Measurements from ENCODE around the gene STAG3.
A peak's percentile ranks its signal among the peaks of the same experiment; 100 is the strongest.
"Not testable (repeated sequence)": the region's sequence is repeated elsewhere in the genome, so short reads cannot be mapped to it uniquely, and the experiment has no call there.

Gene STAG3

DNA sequence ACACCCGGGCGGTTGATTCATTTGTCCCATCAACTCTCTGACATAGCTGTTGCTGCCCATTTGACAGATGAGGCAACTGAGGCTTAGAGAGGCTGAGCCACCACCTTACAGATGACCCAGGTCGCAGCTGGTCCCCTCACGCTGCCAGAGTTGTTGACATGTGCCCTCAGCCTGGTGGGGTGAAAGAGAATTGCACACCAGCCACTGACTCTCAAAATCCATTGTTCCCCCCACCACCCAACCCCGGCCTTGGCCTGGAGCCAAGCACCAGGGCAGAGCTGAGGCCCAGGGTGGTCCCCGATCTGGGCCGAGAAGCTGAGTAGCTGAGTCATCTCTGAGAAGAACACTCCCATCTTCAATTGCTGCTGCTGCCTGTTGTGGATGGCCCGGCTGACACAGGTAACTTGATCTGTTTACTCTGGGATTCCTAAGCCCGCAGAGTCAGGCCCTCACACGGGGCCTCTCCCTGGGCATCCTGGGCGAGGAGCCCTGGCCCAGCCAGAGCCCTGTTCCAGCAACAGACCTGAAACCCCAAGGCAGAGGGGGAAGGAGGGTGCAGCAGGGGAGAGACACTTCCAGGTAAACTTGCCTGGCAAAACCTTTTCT is 69.5 kb downstream of the STAG3 start:
- DNase-seq (ENCODE audit: low spot score), result peak; percentile 71

DNA sequence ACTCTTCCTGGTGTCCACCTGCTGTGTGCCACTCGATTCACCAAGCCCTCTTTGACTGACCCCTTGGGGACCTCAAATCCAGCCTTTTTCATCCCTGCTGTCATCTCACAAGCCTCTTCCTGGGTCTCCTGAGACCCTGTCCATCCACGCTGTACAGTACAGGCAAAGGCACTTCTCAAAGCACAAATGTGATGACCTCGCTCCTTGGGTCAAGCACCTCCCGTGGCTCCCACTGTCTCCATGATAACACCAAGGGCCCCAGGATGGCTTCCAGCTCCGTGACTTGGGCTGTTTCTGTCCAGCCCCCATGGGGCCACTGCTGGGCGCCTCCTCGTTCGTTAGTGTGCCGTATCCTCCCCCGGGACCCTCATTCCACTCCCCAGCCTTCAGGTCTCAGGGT is 70.8 kb downstream of the STAG3 start:
- DNase-seq (ENCODE audit: low spot score), result no peak

DNA sequence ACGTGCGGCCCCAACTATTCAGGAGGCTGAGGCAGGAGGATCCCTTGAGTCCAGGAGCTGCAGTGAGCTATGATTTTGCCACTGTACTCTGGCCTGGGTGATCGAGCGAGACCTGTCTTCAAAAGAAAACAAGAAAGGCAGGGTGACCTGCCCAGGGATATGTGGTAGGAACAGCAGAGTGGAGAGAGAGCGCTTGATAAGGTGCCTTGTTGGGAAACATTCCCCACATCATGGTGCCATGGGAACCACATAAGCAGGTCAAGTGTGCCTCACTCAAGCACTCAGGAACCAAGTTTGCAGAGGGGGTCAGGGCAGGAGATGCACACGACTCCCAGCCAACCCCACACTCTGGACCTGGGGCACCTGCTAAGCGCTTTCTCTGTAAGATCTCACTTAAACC is 79.3 kb downstream of the STAG3 start:
- no peak for DNase-seq (ENCODE audit: low spot score)

- not testable (repeated sequence) for DNase-seq (ENCODE audit: low spot score)
These were observed 82.3 kb downstream of the STAG3 start for GRCh38 chr7:100259984-100260383.

- DNase-seq (ENCODE audit: low spot score), result not testable (repeated sequence)
These were observed 85.2 kb downstream of the STAG3 start for GRCh38 chr7:100262896-100263295.
